ENCODE data around the gene NIT1.

DNA sequence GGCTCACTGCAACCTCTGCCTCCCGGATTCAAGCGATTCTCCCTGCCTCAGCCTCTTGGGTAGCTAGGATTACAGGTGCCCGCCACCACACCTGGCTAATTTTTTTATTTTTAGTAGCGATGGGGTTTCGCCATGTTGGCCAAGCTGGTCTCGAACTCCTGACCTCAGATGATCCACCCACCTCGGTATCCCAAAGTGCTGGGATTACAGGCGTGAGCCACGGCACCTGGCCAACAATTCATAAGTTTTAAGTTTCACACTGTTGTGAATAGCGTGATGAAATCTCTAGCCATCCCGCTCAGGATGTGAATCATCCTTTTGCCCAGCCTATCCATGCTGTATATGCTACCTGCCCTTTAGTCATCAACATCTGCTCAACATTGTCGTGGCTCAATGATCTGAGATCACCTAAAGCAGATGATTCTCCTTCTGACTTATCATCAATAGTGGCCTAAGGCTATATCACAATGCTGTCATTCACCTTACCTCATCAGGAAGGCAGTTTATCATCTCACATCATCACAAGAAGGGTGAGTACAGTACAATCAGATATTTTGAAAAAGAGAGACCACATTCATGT, 2.7 kb upstream of the NIT1 start:
- TF ChIP-seq, protein P1, sequence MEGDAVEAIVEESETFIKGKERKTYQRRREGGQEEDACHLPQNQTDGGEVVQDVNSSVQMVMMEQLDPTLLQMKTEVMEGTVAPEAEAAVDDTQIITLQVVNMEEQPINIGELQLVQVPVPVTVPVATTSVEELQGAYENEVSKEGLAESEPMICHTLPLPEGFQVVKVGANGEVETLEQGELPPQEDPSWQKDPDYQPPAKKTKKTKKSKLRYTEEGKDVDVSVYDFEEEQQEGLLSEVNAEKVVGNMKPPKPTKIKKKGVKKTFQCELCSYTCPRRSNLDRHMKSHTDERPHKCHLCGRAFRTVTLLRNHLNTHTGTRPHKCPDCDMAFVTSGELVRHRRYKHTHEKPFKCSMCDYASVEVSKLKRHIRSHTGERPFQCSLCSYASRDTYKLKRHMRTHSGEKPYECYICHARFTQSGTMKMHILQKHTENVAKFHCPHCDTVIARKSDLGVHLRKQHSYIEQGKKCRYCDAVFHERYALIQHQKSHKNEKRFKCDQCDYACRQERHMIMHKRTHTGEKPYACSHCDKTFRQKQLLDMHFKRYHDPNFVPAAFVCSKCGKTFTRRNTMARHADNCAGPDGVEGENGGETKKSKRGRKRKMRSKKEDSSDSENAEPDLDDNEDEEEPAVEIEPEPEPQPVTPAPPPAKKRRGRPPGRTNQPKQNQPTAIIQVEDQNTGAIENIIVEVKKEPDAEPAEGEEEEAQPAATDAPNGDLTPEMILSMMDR (IDR thresholded peaks at IDR 0.05 in 8 of 11, conservative IDR thresholded peaks at IDR 0.05 in 3 of 11), result no peak
- no peak for TF ChIP-seq POLR2A (IDR thresholded peaks at IDR 0.05)
- TF ChIP-seq POLR2AphosphoS5 (IDR thresholded peaks at IDR 0.05), result no peak

Data from spleen (tissue), 7 donors.